ENCODE data around the gene CALCOCO1. TPM values are rescaled to one million over a fixed set of nuclear protein-coding genes. Genes with fewer than 3 reads are reported as not detected.

Gene CALCOCO1
- total and polyA plus RNA-seq, 2 of the 13 experiments (the other 11 are each of a cell fraction or from before 2014, with no cell fraction given), result 7.7 to 47.7 TPM

DNA sequence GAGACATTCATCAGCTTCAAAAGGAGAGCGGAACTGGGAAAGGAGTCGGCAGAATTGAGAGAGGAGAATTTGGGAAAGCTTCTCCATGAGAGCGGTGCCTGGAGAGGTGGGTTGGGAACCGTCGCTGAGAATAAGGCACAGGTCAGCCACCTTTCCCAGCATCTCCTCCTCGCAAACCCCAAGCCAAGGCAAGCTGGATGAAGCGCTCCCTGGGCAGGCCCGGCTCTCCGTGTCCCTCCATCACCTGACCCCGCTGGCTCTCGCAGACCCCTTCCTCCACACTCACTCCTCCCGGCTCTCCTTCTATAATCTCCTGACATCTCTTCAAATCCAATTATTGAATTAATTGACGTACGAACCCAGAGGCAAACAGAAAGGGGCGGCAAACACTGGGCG is 32.5 kb downstream of the CALCOCO1 start:
- POLR2A ChIA-PET, result no interaction called here
- Histone ChIP-seq H3K9ac (ENCODE audit: insufficient read depth, low read depth, low read length) (no peak overlapping the region), H3K79me2 (ENCODE audit: insufficient read depth, low read length) (no peaks in the 10 kb centered on the region), H3K27ac (ENCODE audit: extremely low read length, insufficient read depth, low read length) (no peak overlapping the region), H2AFZ (ENCODE audit: low read length) (no peak overlapping the region), H3K4me3 (replicated peaks in 1 of 3; ENCODE audit: insufficient read depth in 1 of 3, low read depth in 2 of 3, low read length in 3 of 3) (no peak overlapping the region), H3K27me3 (ENCODE audit: control insufficient read depth in 1 of 2, insufficient read depth in 2 of 2, low read length in 2 of 2) (peaks cover 10 to 53% of the 10 kb centered on the region in 2 experiments), H3K4me1 (ENCODE audit: insufficient read depth, low read length) (peaks cover 8% of the 10 kb centered on the region; the same call in 1 of the 2 replicates), H3K4me2 (ENCODE audit: low read depth, low read length) (no peak overlapping the region), H4K20me1 (ENCODE audit: insufficient read depth, low read length) (no peaks in the 10 kb centered on the region), H3K9me3 (ENCODE audit: low read length) (no peaks in the 10 kb centered on the region), H3K36me3 (replicated peaks in 1 of 2; ENCODE audit: control insufficient read depth in 1 of 2, insufficient read depth in 2 of 2, low read length in 2 of 2) (no peaks in the 10 kb centered on the region)
- ATAC-seq (no peak), DNase-seq (ENCODE audit: low spot score) (no peak), FAIRE-seq (no peak)
- in situ Hi-C loops (cut with HindIII; ENCODE audit: extremely low pct_ligation_motif_present, low pct_unique_long_range_greater_than_20kb) (no loop called here), intact Hi-C loops (cut with micrococcal nuclease; ENCODE audit: unreplicated experiment) (no loop called here)
- CTCF ChIA-PET (ENCODE audit: low intra/inter-chr PET ratio, low total read pairs), result no interaction called here
- BruUV-seq (replicated peaks), result no TSS peak
- 71% methylated on average over 16 of the region's 16 CpGs for WGBS (ENCODE audit: low lambda C conversion rate)
- no peak for TF ChIP-seq CENPT (CRISPR knock-in tag; IDR thresholded peaks at IDR 0.05; ENCODE audit: low read depth)
- no peak for TF ChIP-seq ZSCAN20 (CRISPR knock-in tag; IDR thresholded peaks at IDR 0.05; ENCODE audit: borderline replicate concordance)
- TF ChIP-seq, protein P1, sequence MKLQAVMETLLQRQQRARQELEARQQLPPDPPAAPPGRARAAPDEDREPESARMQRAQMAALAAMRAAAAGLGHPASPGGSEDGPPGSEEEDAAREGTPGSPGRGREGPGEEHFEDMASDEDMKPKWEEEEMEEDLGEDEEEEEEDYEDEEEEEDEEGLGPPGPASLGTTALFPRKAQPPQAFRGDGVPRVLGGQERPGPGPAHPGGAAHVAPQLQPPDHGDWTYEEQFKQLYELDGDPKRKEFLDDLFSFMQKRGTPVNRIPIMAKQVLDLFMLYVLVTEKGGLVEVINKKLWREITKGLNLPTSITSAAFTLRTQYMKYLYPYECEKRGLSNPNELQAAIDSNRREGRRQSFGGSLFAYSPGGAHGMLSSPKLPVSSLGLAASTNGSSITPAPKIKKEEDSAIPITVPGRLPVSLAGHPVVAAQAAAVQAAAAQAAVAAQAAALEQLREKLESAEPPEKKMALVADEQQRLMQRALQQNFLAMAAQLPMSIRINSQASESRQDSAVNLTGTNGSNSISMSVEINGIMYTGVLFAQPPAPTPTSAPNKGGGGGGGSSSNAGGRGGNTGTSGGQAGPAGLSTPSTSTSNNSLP (IDR thresholded peaks at IDR 0.05; ENCODE audit: low read depth, low read length), result no peak
- TF ChIP-seq, protein P2, sequence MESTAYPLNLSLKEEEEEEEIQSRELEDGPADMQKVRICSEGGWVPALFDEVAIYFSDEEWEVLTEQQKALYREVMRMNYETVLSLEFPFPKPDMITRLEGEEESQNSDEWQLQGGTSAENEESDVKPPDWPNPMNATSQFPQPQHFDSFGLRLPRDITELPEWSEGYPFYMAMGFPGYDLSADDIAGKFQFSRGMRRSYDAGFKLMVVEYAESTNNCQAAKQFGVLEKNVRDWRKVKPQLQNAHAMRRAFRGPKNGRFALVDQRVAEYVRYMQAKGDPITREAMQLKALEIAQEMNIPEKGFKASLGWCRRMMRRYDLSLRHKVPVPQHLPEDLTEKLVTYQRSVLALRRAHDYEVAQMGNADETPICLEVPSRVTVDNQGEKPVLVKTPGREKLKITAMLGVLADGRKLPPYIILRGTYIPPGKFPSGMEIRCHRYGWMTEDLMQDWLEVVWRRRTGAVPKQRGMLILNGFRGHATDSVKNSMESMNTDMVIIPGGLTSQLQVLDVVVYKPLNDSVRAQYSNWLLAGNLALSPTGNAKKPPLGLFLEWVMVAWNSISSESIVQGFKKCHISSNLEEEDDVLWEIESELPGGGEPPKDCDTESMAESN (CRISPR knock-in tag; conservative IDR thresholded peaks at IDR 0.05), result no peak
- no peak for TF ChIP-seq REPIN1 (CRISPR knock-in tag; IDR thresholded peaks at IDR 0.05; ENCODE audit: borderline replicate concordance, low read depth)
- TF ChIP-seq, protein P3, sequence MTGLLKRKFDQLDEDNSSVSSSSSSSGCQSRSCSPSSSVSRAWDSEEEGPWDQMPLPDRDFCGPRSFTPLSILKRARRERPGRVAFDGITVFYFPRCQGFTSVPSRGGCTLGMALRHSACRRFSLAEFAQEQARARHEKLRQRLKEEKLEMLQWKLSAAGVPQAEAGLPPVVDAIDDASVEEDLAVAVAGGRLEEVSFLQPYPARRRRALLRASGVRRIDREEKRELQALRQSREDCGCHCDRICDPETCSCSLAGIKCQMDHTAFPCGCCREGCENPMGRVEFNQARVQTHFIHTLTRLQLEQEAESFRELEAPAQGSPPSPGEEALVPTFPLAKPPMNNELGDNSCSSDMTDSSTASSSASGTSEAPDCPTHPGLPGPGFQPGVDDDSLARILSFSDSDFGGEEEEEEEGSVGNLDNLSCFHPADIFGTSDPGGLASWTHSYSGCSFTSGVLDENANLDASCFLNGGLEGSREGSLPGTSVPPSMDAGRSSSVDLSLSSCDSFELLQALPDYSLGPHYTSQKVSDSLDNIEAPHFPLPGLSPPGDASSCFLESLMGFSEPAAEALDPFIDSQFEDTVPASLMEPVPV (CRISPR knock-in tag; IDR thresholded peaks at IDR 0.05), result no peak
- TF ChIP-seq, protein P4, sequence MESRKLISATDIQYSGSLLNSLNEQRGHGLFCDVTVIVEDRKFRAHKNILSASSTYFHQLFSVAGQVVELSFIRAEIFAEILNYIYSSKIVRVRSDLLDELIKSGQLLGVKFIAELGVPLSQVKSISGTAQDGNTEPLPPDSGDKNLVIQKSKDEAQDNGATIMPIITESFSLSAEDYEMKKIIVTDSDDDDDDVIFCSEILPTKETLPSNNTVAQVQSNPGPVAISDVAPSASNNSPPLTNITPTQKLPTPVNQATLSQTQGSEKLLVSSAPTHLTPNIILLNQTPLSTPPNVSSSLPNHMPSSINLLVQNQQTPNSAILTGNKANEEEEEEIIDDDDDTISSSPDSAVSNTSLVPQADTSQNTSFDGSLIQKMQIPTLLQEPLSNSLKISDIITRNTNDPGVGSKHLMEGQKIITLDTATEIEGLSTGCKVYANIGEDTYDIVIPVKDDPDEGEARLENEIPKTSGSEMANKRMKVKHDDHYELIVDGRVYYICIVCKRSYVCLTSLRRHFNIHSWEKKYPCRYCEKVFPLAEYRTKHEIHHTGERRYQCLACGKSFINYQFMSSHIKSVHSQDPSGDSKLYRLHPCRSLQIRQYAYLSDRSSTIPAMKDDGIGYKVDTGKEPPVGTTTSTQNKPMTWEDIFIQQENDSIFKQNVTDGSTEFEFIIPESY (CRISPR knock-in tag; IDR thresholded peaks at IDR 0.05), result no peak
- TF ChIP-seq PRPF4 (IDR thresholded peaks at IDR 0.05; ENCODE audit: low read depth, low read length, poor library complexity, severe bottlenecking), result no peak
- TF ChIP-seq, protein P5, sequence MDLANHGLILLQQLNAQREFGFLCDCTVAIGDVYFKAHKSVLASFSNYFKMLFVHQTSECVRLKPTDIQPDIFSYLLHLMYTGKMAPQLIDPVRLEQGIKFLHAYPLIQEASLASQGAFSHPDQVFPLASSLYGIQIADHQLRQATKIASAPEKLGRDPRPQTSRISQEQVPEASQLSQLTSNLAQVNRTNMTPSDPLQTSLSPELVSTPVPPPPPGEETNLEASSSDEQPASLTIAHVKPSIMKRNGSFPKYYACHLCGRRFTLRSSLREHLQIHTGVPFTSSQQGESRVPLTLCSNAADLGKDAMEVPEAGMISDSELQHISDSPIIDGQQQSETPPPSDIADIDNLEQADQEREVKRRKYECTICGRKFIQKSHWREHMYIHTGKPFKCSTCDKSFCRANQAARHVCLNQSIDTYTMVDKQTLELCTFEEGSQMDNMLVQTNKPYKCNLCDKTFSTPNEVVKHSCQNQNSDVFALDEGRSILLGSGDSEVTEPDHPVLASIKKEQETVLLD (CRISPR knock-in tag; IDR thresholded peaks at IDR 0.05; ENCODE audit: low read depth), result no peak
- TF ChIP-seq, protein P6, sequence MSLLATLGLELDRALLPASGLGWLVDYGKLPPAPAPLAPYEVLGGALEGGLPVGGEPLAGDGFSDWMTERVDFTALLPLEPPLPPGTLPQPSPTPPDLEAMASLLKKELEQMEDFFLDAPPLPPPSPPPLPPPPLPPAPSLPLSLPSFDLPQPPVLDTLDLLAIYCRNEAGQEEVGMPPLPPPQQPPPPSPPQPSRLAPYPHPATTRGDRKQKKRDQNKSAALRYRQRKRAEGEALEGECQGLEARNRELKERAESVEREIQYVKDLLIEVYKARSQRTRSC (CRISPR knock-in tag; IDR thresholded peaks at IDR 0.05; ENCODE audit: low read depth), result no peak
- TF ChIP-seq TCF7L2 (IDR thresholded peaks at IDR 0.05; ENCODE audit: low read depth, low read length), result no peak
- TF ChIP-seq, protein P7, sequence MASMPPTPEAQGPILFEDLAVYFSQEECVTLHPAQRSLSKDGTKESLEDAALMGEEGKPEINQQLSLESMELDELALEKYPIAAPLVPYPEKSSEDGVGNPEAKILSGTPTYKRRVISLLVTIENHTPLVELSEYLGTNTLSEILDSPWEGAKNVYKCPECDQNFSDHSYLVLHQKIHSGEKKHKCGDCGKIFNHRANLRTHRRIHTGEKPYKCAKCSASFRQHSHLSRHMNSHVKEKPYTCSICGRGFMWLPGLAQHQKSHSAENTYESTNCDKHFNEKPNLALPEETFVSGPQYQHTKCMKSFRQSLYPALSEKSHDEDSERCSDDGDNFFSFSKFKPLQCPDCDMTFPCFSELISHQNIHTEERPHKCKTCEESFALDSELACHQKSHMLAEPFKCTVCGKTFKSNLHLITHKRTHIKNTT (CRISPR knock-in tag; IDR thresholded peaks at IDR 0.05), result no peak
- no peak for TF ChIP-seq NR3C1 (CRISPR knock-in tag; IDR thresholded peaks at IDR 0.05)

Measured in HepG2 (cell line).